Epithelial cell of esophagus (primary cell): ENCODE data around the gene PLA2G12A.
"Not testable (repeated sequence)": the region's sequence is repeated elsewhere in the genome, so short reads cannot be mapped to it uniquely, and the experiment has no call there.

Source experiments
- DNase-seq: peaks from one replicate; pipeline ENCODE4 v3.0.0; 2010; ENCODE audit warnings: low read depth
- H3K4me3 ChIP-seq: 2 replicates; pipeline ENCODE4 v1.5.1; 2011; ENCODE audit warnings: mild to moderate bottlenecking, low read length, control low read depth
- TF ChIP-seq, protein P1 (sequence below): IDR thresholded peaks from 2 replicates; pipeline ENCODE4 v1.5.1; 2011; ENCODE audit warnings: low read depth, mild to moderate bottlenecking, low read length, control low read depth, inconsistent platforms; ENCODE audit not compliant: insufficient read depth; ENCODE audit errors: missing control alignments

Gene PLA2G12A

GRCh38 chr4:109699553-109700225 lies 30.2 kb downstream of the PLA2G12A start:
- TF ChIP-seq, protein P1, sequence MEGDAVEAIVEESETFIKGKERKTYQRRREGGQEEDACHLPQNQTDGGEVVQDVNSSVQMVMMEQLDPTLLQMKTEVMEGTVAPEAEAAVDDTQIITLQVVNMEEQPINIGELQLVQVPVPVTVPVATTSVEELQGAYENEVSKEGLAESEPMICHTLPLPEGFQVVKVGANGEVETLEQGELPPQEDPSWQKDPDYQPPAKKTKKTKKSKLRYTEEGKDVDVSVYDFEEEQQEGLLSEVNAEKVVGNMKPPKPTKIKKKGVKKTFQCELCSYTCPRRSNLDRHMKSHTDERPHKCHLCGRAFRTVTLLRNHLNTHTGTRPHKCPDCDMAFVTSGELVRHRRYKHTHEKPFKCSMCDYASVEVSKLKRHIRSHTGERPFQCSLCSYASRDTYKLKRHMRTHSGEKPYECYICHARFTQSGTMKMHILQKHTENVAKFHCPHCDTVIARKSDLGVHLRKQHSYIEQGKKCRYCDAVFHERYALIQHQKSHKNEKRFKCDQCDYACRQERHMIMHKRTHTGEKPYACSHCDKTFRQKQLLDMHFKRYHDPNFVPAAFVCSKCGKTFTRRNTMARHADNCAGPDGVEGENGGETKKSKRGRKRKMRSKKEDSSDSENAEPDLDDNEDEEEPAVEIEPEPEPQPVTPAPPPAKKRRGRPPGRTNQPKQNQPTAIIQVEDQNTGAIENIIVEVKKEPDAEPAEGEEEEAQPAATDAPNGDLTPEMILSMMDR, result no peak
- no peak overlapping the region for H3K4me3 ChIP-seq
- peak; percentile 5 for DNase-seq

GRCh38 chr4:109698656-109699055 lies 31.2 kb downstream of the PLA2G12A start:
- DNase-seq, result no peak
- H3K4me3 ChIP-seq, result no peak overlapping the region
- TF ChIP-seq, protein P1, result no peak

DNA sequence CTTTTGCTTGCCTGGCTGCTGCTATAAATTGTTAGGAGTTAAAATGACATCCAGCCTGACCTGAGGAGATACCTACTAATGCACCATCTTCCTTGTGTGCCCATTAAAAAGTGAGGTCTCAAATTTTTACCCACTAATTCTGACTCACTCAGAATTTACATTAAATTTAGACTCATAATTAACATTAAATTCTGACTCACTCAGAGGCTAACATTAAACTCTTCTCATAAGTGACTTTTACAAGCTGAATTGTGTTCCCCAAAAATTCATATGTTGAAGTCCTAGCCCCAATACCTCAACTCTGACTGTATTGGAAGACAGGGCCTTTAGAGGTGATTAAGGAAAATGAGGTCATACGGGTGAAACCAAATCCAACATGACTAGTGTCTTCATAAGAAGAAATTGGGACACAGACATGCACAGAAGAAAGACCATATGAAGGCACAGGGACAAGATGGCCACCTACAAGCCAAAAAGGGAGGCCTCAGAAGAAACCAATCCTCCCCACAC lies 38.4 kb downstream of the PLA2G12A start:
- peak; percentile 9 for DNase-seq
- TF ChIP-seq, protein P1, result no peak
- H3K4me3 ChIP-seq, result no peak overlapping the region

GRCh38 chr4:109690690-109691410 lies 39.0 kb downstream of the PLA2G12A start:
- DNase-seq, result no peak
- H3K4me3 ChIP-seq, result no peak overlapping the region
- TF ChIP-seq, protein P1, result no peak

- DNase-seq, result no peak
- no peak overlapping the region for H3K4me3 ChIP-seq
- TF ChIP-seq, protein P1, result no peak
These were observed 45.1 kb downstream of the PLA2G12A start for GRCh38 chr4:109684727-109685126.

DNA sequence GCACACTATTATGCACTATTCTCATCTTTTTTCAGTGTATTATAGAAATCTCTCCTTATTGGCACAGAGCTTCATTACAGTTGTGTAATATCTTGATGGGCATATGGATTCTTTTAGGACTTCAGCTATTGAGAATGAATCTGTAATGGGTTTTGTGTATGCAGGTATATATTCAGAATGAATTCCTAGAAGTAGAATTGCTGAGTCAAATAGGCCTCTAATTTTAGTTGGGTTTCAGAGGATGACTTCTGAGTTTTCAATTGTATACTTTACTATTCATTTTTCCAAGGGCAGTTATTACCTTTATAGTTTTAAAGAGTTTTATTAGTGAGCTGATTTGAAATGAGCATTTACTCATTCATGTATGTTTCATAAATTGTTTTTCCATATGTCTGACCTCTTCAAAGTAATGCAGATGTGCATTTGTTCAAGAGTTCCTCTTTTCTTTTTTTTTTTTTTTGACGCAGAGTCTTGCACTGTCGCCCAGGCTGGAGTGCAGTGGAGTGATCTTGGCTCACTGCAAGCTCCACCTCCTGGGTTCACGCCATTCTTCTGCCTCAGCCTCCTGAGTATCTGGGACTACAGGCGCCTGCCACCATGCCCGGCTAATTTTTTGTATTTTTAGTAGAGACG lies 46.1 kb downstream of the PLA2G12A start:
- DNase-seq, result no peak
- no peak overlapping the region for H3K4me3 ChIP-seq
- TF ChIP-seq, protein P1, result no peak

GRCh38 chr4:109682875-109683274 lies 47.0 kb downstream of the PLA2G12A start:
- no peak overlapping the region for H3K4me3 ChIP-seq
- TF ChIP-seq, protein P1, result no peak
- no peak for DNase-seq

GRCh38 chr4:109678925-109679324 lies 50.9 kb downstream of the PLA2G12A start:
- DNase-seq, H3K4me3 ChIP-seq: not testable (repeated sequence)

DNA sequence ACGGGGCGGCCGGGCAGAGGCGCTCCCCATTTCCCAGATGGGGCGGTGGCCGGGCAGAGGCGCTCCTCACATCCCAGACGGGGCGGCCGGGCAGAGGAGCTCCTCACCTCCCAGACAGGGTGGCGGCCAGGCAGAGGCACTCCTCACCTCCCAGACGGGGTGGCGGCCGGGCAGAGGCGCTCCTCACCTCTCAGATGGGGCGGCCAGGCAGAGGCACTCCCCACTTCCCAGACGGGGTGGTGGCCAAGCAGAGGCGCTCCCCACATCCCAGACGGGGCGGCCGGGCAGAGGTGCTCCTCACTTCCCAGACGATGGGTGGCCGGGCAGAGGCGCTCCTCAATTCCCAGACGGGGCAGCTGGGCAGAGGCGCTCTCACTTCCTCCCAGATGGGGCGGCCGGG lies 51.4 kb downstream of the PLA2G12A start:
- not testable (repeated sequence) for H3K4me3 ChIP-seq, DNase-seq
